GM18508 (cell line): Measurements from ENCODE around the gene NFU1.
"Not testable (repeated sequence)": the region's sequence is repeated elsewhere in the genome, so short reads cannot be mapped to it uniquely, and the experiment has no call there.

Source experiments
- ATAC-seq: cut with Tn5 transposase; IDR thresholded peaks from one replicate; pipeline ENCODE4 v1.9.1; 2021; ENCODE audit warnings: moderate number of reproducible peaks; ENCODE audit not compliant: insufficient read depth, unreplicated experiment

Gene NFU1

DNA sequence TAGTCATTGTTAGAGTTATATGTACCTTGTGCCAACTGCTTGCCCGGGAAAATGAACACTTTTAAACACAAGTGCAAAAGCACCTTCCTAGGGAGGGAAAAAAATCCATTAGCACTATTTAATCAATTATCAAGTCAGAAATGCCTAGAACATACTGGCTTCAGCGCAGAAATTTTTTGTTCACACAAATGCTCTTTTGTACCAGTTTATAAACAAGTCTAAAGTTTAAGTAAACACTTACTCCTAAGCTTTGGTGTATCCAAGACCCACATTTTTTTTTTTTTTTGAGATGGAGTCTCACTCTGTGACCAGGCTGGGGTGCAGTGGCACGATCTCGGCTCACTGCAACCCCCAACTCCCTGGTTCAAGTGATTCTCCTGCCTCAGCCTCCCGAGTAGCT lies 80.8 kb downstream of the NFU1 start:
- ATAC-seq, result no peak

DNA sequence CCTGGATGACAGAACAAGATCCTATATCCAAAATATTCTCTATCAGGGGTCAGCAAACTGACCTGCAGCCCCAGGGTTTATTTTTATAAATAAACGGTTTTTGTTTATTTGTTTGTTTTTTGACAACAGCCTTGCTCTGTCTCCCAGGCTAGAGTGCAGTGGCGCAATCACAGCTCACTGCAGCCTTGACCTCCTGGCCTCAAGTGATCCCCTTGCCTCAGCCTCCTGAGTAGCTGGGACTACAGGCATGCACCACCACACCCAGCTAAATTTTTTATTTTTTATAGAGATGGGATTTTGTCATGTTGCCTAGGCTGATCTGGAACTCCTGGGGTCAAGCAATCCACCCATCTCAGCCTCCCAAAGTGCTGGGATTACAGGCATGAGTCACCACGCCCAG lies 82.3 kb downstream of the NFU1 start:
- not testable (repeated sequence) for ATAC-seq

GRCh38 chr2:69353360-69353759 lies 83.9 kb downstream of the NFU1 start:
- no peak for ATAC-seq

DNA sequence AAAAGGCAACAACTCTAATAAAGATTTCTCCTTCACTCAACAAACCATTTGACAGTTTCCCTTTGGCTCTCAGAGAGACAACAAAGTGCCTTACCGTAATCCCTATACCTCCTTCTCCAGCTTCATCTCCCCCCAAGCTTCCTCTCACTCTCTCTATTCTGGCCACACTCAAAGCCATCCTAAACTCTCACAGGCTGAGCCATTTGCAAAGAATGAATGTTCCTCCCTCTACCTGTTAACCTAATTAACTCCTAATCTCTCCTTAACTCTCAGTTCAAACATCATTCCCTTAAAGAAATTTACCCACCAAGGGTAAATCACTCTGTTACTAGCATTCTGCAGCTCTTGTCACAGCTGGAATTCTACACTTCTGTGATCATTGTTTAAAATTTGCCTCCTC lies 88.5 kb downstream of the NFU1 start:
- no peak for ATAC-seq
